ENCODE results near the gene ZC3H4. TPM values are rescaled to one million over a fixed set of nuclear protein-coding genes. Genes with fewer than 3 reads are reported as not detected.

ZC3H4 gene
- total and polyA plus RNA-seq, 2 of the 8 experiments (the other 6 are each of a cell fraction or from before 2014, with no cell fraction given) = 6.6 to 92.0 TPM

GRCh38 chr19:47157431-47158321 is 44.1 kb upstream of the ZC3H4 start (continued):
- TF ChIP-seq TCF12 (IDR thresholded peaks at IDR 0.05; ENCODE audit: low read depth, low read length) = 0 out of 2 replicates have a peak, but pooled peaks have one; percentile 28
- no peak for TF ChIP-seq CHD1 (IDR thresholded peaks at IDR 0.05; ENCODE audit: low read depth, low read length)
- TF ChIP-seq NANOG (IDR thresholded peaks at IDR 0.05; ENCODE audit: insufficient read depth, low read depth, low read length, poor library complexity, severe bottlenecking) = peak; percentile 65
- TF ChIP-seq ZNF274 (IDR thresholded peaks at IDR 0.05; ENCODE audit: borderline replicate concordance, extremely low read depth, low read length) = no peak
- peak; percentile 70 for TF ChIP-seq CTBP2 (IDR thresholded peaks at IDR 0.05; ENCODE audit: borderline replicate concordance, insufficient read depth, insufficient read length, low read length)
- no peak; the same call in 1 of the 2 replicates for TF ChIP-seq CREB1 (IDR thresholded peaks at IDR 0.05)
- TF ChIP-seq ASH2L (IDR thresholded peaks at IDR 0.05; ENCODE audit: low read length) = peak; percentile 92
- TF ChIP-seq POLR2AphosphoS5 (IDR thresholded peaks at IDR 0.05; ENCODE audit: low read depth, low read length) = no peak
- TF ChIP-seq YY1 (IDR thresholded peaks at IDR 0.05; ENCODE audit: low read depth, low read length) = peak; percentile 4; the same call in 1 of the 2 replicates
- TF ChIP-seq TEAD4 (IDR thresholded peaks at IDR 0.05; ENCODE audit: low read depth, low read length) = peak; percentile 98
- no peak for TF ChIP-seq EP300 (IDR thresholded peaks at IDR 0.05; ENCODE audit: borderline replicate concordance in 1 of 2, low read depth in 2 of 2, low read length in 2 of 2)
- peak; percentile 27 for TF ChIP-seq RBBP5 (IDR thresholded peaks at IDR 0.05; ENCODE audit: borderline replicate concordance, low read depth, low read length)
- peak in 1 of 2 experiments; percentile 18; a peak in 1 of 3 replicates for TF ChIP-seq POLR2A (IDR thresholded peaks at IDR 0.05; ENCODE audit: control extremely low read depth in 1 of 2, low read depth in 2 of 2, low read length in 2 of 2)
- no peak; the same call in 1 of the 2 replicates for TF ChIP-seq SP4 (IDR thresholded peaks at IDR 0.05; ENCODE audit: low read length)
- TF ChIP-seq CTCF (IDR thresholded peaks at IDR 0.05; ENCODE audit: control extremely low read depth in 1 of 3, insufficient read depth in 1 of 3, low read depth in 1 of 3, low read length in 3 of 3) = peak in 1 of 3 experiments; percentile 26; a peak in 1 of 4 replicates
- peak; percentile 63; the same call in 1 of the 2 replicates for TF ChIP-seq ATF2 (IDR thresholded peaks at IDR 0.05; ENCODE audit: low read length)
- no peak; the same call in none of the 2 replicates for TF ChIP-seq MAX (IDR thresholded peaks at IDR 0.05)
- no peak; the same call in 1 of the 2 replicates for TF ChIP-seq BACH1 (IDR thresholded peaks at IDR 0.05; ENCODE audit: low read length)
